Fibroblast of skin of left quadriceps (primary cell): ENCODE results near the gene GRIP2.

ENCODE experiments used
- DNase-seq, 2 experiments: peaks; one replicate each; pipeline ENCODE4 v3.0.0-alpha.2; 2013; ENCODE audit warnings: low read depth in 2 of 2

The GRIP2 gene

GRCh38 chr3:14485981-14486380 lies 54.2 kb downstream of the GRIP2 start:
- DNase-seq, result no peak

GRCh38 chr3:14484741-14485140 lies 55.4 kb downstream of the GRIP2 start:
- no peak for DNase-seq

- no peak for DNase-seq
Observed at GRCh38 chr3:14483286-14483685, 56.9 kb downstream of the GRIP2 start.

- no peak for DNase-seq
Observed at GRCh38 chr3:14482271-14482721, 57.8 kb downstream of the GRIP2 start.

- no peak for DNase-seq
Observed at GRCh38 chr3:14481646-14482036, 58.5 kb downstream of the GRIP2 start.

GRCh38 chr3:14481018-14481645 lies 59.0 kb downstream of the GRIP2 start:
- DNase-seq, result no peak

- peak; percentile 8 to 10 for DNase-seq
Observed at GRCh38 chr3:14480207-14481017, 59.7 kb downstream of the GRIP2 start.

- no peak for DNase-seq
Observed at GRCh38 chr3:14479591-14479990, 60.6 kb downstream of the GRIP2 start.

GRCh38 chr3:14478956-14479550 lies 61.1 kb downstream of the GRIP2 start:
- DNase-seq, result no peak

- DNase-seq, result no peak
Observed at GRCh38 chr3:14477311-14477935, 62.7 kb downstream of the GRIP2 start.

GRCh38 chr3:14476583-14477265 lies 63.4 kb downstream of the GRIP2 start:
- no peak for DNase-seq

- DNase-seq, result no peak
Observed at GRCh38 chr3:14475621-14476020, 64.5 kb downstream of the GRIP2 start.

GRCh38 chr3:14474363-14475081 lies 65.6 kb downstream of the GRIP2 start:
- DNase-seq, result no peak

GRCh38 chr3:14473411-14473891 lies 66.7 kb downstream of the GRIP2 start:
- no peak for DNase-seq

GRCh38 chr3:14472471-14473351 lies 67.4 kb downstream of the GRIP2 start:
- peak; percentile 70 to 80 for DNase-seq

GRCh38 chr3:14471690-14472089 lies 68.5 kb downstream of the GRIP2 start:
- no peak for DNase-seq

- no peak for DNase-seq
Observed at GRCh38 chr3:14471016-14471415, 69.1 kb downstream of the GRIP2 start.

- no peak for DNase-seq
Observed at GRCh38 chr3:14470461-14470860, 69.7 kb downstream of the GRIP2 start.

GRCh38 chr3:14468621-14468981 lies 71.5 kb downstream of the GRIP2 start:
- no peak for DNase-seq
